ENCODE data around the gene OPRM1. TPM values are rescaled to one million over a fixed set of nuclear protein-coding genes. Genes with fewer than 3 reads are reported as not detected.

Gene OPRM1
- total RNA-seq, 1 donor from 2014 or later, result not detected

DNA sequence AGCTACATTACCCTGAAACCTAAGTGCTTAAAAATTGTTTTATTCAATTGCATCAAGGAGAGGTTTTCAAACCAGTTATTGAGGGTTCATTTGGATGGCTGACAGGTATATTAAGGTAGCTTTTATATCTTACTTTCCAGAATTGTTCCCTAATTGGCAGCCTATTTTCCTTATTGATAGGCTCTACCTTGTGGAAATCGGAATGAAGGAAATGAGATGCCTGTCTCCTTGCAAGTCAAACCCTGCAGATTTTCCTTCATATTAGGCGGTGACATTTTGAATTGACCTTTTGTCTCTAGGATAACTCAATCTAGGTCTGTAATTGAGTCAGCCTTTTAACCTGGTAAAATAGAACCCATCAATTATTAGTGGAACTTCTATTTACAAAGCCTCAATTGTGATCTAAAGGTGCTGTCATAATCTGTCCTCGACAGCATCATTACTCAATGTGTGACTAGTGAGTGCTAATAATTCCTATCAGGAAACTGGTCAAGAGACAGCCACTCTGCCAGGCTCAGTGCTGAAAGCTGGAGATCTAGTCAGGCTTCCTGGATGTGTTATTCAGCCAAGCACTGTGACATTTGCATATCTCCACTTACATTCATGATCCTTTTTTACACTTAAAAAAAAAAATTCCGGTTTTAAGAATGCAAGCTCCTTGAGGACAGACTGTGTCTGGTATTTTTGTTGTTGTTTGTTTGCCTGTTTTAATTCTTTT lies 20.1 kb downstream of the OPRM1 start:
- peaks cover 1% of the 10 kb centered on the region for H3K27me3 Mint-ChIP-seq (ENCODE audit: low read depth)
- no peak for TF ChIP-seq CTCF (IDR thresholded peaks at IDR 0.05)
- H3K9me3 Mint-ChIP-seq (ENCODE audit: low read depth), result peaks cover 3% of the 10 kb centered on the region
- no peak overlapping the region for H3K4me3 Mint-ChIP-seq (ENCODE audit: unreplicated experiment)
- no peak for DNase-seq (ENCODE audit: low spot score)
- no peak overlapping the region for H3K27ac Mint-ChIP-seq (ENCODE audit: unreplicated experiment)
- H3K36me3 Mint-ChIP-seq (ENCODE audit: low read depth), result no peaks in the 10 kb centered on the region
- H3K4me1 Mint-ChIP-seq (ENCODE audit: low read depth), result no peaks in the 10 kb centered on the region

DNA sequence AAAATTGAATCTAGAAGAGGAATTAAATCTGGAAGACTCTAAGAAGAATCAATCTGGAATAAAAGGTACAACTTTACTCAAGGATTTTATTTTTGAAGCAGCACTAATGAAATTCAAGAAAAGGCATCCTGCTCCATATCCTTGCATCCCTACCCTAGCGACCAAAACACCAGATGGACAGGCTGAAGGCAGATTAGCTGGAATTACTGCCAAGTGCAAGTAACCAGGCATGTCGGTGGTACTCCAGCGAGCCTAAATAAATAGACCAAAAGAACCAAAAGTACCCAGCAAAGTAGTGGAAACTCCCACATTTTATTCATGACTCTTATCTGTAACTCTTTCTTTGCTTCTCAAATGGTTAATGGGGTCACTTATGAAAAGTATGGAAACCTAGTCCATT lies 21.0 kb downstream of the OPRM1 start:
- no peak overlapping the region for H3K27ac Mint-ChIP-seq (ENCODE audit: unreplicated experiment)
- peaks cover 3% of the 10 kb centered on the region for H3K27me3 Mint-ChIP-seq (ENCODE audit: low read depth)
- TF ChIP-seq CTCF (IDR thresholded peaks at IDR 0.05), result no peak
- H3K36me3 Mint-ChIP-seq (ENCODE audit: low read depth), result no peaks in the 10 kb centered on the region
- H3K9me3 Mint-ChIP-seq (ENCODE audit: low read depth), result peaks cover 6% of the 10 kb centered on the region
- DNase-seq (ENCODE audit: low spot score), result no peak
- no peak overlapping the region for H3K4me3 Mint-ChIP-seq (ENCODE audit: unreplicated experiment)
- H3K4me1 Mint-ChIP-seq (ENCODE audit: low read depth), result no peaks in the 10 kb centered on the region

GRCh38 chr6:154070041-154070440 lies 31.0 kb downstream of the OPRM1 start:
- Mint-ChIP-seq H3K4me3 (ENCODE audit: unreplicated experiment) (no peak overlapping the region), H3K9me3 (ENCODE audit: low read depth) (peaks cover 11% of the 10 kb centered on the region), H3K4me1 (ENCODE audit: low read depth) (no peaks in the 10 kb centered on the region), H3K27ac (ENCODE audit: unreplicated experiment) (no peak overlapping the region), H3K36me3 (ENCODE audit: low read depth) (no peaks in the 10 kb centered on the region), H3K27me3 (ENCODE audit: low read depth) (peaks cover 18% of the 10 kb centered on the region)
- TF ChIP-seq CTCF (IDR thresholded peaks at IDR 0.05), result no peak
- DNase-seq (ENCODE audit: low spot score), result no peak

DNA sequence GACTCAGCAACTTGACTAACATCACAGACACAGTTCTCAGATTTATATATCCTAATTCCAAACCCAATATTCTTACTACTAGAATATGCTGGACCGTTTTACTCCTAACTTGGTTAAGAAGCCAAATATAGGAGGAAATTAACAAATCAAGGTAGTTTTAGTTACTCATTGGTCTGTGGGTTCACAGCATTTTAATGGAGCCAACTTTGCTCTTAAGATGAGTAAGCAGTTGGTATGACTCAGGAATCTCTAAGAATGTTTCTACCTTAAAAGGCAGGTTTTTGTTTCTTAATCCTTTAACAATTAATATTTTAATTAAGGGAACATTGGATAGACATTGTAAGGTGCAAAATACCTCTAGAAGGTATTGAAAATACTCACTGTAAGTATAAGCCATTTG lies 31.6 kb downstream of the OPRM1 start:
- H3K36me3 Mint-ChIP-seq (ENCODE audit: low read depth), result no peaks in the 10 kb centered on the region
- peaks cover 19% of the 10 kb centered on the region for H3K27me3 Mint-ChIP-seq (ENCODE audit: low read depth)
- no peak overlapping the region for H3K27ac Mint-ChIP-seq (ENCODE audit: unreplicated experiment)
- H3K9me3 Mint-ChIP-seq (ENCODE audit: low read depth), result peaks cover 10% of the 10 kb centered on the region
- TF ChIP-seq CTCF (IDR thresholded peaks at IDR 0.05), result no peak
- no peaks in the 10 kb centered on the region for H3K4me1 Mint-ChIP-seq (ENCODE audit: low read depth)
- no peak for DNase-seq (ENCODE audit: low spot score)
- H3K4me3 Mint-ChIP-seq (ENCODE audit: unreplicated experiment), result no peak overlapping the region

- no peaks in the 10 kb centered on the region for H3K36me3 Mint-ChIP-seq (ENCODE audit: low read depth)
- H3K27me3 Mint-ChIP-seq (ENCODE audit: low read depth), result peaks cover 19% of the 10 kb centered on the region
- peaks cover 5% of the 10 kb centered on the region for H3K9me3 Mint-ChIP-seq (ENCODE audit: low read depth)
- no peak for DNase-seq (ENCODE audit: low spot score)
- no peaks in the 10 kb centered on the region for H3K4me1 Mint-ChIP-seq (ENCODE audit: low read depth)
- TF ChIP-seq CTCF (IDR thresholded peaks at IDR 0.05), result no peak
- no peak overlapping the region for H3K4me3 Mint-ChIP-seq (ENCODE audit: unreplicated experiment)
- no peak overlapping the region for H3K27ac Mint-ChIP-seq (ENCODE audit: unreplicated experiment)
Measured at GRCh38 chr6:154071236-154071635, 32.2 kb downstream of the OPRM1 start.

Measured in chondrocyte (in vitro differentiated cells).